NCI-H1436 (cell line): Measurements from ENCODE around the gene TOM1.

Experiments
- DNase-seq: peaks from one replicate; lab custom pipeline; 2025; lab: John Stamatoyannopoulos, UW

TOM1 gene

DNA sequence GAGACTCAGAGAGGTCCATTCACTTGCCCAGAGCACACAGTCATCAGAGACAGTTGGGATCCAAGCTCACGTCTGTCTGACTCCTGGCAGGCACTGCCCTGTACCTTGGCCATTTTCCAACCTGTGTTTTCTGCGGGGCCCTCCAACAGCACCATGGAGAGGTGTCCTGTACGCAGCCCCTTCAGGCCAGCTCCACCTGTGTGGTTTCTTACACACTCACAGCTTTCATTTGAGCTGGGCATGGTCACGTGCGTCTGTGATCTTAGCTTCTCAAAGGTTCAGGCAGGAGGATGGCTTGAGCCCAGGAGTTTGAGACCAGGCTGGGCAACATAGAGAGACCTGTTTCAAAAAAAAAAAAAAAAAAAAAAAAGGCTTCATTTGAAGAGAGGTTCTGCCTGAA lies 24.4 kb downstream of the TOM1 start:
- DNase-seq = no peak

DNA sequence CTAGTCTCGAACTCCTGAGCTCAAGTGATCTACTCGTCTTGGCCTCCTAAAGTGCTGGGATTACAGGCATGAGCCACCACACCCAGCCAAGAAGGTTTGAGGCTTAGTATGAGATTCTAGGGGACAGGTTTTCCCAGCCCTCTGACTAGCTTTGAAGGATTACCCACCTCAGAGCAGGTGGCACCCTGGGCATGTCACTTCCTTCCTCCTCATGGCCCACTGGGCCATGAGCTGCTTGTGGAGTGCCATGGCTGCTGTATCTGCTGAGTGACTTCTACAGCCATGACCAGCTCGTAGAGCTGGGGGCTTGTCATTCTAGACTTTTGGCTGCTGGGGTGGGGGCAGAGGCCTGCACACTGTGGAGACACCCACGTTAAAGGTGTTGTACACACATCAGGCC lies 25.1 kb downstream of the TOM1 start:
- no peak for DNase-seq

DNA sequence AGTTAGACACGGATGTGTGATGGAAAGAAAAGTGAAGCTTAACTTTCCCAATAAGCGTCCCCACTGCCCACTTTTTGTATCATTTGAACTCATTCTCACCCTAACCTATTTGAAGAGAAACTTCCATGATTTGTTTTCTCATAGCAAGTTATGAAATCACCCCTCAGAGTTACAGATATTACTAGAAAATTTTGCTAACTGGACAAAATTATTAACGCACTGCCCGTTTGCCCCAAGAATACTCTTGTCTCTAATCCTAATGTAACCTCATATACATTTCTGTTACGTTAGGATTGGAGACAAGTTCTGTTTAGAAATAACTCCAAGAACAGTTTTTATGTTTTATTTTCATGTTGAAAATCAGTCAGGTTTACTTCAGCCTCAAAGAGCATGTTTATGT lies 25.5 kb downstream of the TOM1 start:
- no peak for DNase-seq

- no peak for DNase-seq
Measured at GRCh38 chr22:35326854-35327562, 27.3 kb downstream of the TOM1 start.

GRCh38 chr22:35327690-35328471 lies 28.2 kb downstream of the TOM1 start:
- no peak for DNase-seq

- no peak for DNase-seq
Measured at GRCh38 chr22:35328472-35328885, 28.8 kb downstream of the TOM1 start.

DNA sequence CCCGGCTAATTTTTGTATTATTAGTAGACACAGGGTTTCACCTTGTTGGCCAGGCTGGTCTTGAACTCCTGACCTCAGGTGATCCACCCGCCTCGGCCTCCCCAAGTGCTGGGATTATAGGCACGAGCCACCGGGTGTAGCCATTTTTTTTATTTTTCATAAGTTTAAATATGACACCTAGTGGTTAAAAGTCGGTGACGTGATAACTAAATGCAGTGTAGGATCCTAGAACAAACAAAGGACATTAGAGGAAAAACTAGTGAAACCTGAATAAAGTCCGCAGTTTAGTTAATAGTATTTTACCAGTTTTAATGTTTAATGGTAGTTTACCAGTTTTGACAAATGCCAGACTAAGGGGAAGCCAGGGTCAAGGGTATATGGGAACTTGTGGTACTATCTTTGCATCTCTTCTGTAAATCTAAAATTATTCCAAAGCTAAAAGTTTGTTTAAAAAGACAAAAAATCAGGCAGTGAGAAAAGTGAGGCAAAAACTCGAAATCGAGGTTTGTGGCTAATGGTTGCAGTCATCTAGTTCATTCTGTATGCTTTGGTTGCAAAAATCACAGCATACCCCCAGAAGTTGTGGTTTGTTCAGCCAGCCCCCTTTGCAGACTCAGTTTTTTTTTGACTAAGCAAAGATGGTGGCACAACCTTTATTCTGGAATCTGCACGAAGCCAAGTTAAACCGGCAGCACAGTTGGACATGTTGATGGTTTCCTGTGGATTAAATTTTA lies 29.6 kb downstream of the TOM1 start:
- no peak for DNase-seq

GRCh38 chr22:35330258-35330861 lies 30.7 kb downstream of the TOM1 start:
- no peak for DNase-seq

DNA sequence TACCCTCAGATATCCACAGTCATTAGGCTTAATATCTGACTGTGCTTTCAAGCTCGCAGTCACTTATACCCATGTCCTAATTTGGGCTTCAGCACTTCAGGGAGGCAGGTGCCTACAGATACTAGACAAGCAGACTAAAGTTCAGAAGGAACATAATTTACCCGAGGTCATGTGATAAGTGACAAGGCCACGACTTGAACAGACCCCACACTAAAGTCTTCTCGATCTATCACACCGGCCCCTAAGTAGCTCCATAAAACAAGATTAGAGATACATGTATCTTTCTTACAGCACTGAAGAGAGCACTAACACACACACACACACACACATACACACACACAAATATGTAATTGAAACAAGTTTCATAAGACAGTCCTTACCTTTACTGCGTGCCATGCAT lies 32.6 kb downstream of the TOM1 start:
- DNase-seq = no peak

DNA sequence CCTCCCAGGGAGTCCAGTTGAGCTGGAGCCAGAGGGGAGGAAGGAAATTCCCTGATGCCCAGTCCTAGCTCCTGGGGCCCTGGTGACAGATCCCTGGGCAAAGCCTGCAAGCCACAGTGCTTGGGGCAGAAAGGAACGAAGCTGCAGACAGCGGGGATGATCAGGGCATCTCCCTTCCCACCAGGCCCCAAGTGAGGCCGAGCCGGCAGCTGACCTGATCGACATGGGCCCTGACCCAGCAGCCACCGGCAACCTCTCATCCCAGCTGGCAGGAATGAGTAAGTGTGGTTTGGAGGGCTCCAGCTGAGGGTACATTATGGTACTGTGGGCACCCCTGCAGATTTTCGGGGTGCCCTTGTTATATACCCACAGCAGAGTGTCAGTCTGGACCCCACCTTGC lies 33.5 kb downstream of the TOM1 start:
- no peak for DNase-seq

GRCh38 chr22:35334004-35334403 lies 34.3 kb downstream of the TOM1 start:
- DNase-seq = no peak

DNA sequence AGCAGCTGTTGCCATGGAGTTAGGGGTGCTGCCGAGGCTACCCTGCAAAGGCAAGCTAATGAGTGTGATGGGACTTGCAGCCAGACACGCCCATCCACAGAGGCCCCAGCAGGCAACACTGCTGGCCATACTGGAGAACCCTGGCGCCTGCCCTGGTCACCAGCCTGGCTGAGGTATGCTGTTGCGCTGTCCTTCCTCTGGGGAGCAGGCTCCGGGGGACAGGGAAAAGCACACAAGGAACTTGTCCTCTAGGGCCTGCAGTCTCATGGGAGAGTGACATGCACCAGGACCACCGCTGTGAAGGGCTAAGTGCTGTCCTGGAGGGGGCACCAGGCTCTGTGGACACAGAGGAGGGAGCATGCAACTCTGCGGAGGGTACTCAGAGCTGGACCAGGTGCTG lies 35.8 kb downstream of the TOM1 start:
- DNase-seq = no peak

DNA sequence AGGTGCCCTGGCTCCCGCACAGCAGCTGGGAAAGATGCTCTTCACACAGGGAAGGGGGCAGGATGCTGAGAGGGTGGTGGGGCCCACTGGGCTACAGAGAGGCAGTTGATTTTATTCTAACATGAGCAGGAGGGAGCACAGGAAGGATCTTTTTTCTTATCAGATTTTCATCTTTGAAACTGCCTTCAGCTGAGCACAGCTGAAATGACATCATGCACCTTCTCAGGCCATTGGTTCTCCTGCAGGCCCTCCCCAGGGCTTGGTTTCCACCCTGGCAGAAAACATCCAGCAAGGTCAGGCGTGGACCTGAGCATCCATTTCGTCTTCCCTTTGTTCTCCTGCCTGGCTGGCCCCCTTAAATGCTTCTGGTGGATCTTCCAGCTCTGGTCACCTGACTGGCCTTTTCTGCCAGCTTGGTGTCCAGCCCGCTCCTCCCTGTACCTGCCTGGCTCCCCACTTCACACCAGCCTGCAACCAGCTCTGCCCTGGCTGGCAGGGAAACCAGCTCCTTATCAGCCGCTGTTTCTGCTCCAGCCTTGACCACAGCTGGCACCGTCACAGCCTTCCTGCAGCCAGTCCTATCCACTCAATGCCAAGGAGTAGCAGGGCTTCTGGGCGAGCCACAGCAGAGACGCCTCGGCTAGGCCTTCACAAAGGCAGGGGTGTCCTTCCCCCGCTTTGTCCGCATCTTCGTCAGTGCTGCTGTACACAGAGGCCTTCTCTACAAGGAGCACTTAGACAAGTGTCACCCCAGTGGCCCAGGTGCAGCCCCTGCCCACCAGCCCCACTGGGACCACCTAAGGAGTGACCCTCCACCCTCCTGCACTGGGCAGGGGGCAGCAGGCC lies 36.5 kb downstream of the TOM1 start:
- no peak for DNase-seq

DNA sequence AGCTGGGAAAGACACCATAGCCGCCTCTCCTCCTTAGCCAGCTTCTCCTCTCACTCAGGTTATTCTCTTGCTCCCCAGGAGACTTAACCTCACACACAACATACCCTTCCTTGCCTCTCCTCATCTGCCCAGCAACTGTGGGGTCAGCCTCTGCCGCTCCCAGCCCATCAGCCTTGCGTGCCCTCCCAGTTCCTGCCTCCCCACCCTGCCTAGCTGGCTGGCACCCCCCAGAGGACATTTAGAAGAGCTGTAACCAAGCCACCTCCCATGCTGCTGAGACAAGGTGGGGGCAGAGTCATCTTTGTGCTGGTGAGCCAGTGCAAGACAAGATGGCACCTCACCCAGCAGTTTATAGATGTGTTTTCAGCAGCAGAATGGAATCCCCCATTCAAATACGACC lies 38.2 kb downstream of the TOM1 start:
- DNase-seq = no peak

DNA sequence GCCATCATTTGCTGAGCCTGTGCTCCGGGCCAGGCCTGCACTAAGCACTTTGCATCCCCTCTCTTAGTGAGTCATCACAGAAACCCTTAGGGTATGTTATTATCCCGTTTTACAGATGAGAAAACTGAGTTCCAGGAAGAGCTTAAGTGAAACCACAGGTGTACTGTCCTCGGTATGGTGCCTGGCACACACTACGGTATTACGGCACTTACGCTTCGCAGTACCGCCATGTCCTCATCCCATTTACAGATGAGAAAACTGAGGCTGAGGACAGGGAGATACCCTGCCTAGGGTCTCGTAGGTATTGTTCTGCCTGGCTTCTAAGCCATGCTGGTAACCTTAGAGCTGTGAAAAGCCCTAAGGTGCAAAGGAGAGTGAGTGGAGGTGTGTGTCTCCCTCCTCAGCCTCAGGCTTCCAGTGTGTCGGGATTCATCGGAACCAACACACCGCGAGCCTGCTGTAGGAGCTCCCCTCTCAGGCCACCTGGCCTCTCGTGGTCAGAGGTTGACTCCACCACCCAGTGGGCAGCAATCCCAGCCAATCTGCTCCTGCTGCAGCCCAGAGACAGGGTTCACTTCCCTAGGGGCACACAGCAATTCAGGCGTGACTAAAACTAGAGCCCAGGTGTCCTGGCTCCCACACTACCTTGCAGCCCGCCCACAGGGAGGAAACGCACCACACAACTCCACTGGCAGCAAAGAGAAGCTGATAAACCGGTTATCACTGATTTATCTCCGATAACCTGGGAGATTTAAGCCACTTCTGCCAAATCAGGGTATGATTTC lies 41.6 kb downstream of the TOM1 start:
- DNase-seq = no peak

DNA sequence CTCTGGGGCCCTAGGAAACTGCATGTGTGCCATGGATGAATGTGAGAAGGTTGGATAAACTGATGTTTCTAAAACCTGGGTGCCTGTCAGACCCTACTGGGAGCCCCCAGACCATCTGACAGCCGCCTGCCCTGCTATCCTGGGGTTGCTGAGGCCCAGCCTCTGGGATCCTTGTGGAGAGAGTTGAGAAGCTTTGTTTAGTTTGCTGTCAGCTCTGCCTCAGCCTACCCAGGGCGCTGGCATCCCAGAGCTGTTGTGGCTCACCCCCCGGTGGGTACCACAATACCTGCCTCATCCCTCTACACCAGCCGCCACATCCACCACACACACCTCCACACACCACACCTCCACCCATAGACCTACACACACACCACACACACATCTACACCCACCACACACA lies 42.7 kb downstream of the TOM1 start:
- DNase-seq = no peak

- DNase-seq = no peak
Measured at GRCh38 chr22:35343664-35344550, 44.2 kb downstream of the TOM1 start.

- DNase-seq = no peak
Measured at GRCh38 chr22:35344956-35345690, 45.4 kb downstream of the TOM1 start.
